Stimulated activated naive CD8-positive, alpha-beta T cell treated with anti-CD3 and anti-CD28 coated beads, Interleukin-15, amount 100 ng/mL, for 72 hours (primary cell): ENCODE results near the gene GRM8.

Experiments
- ATAC-seq: fragments of 150-1000 bp; cut with Tn5 transposase; 2 replicates; pipeline ENCODE4 v1.10.0; 2021; ENCODE audit warnings: mild to moderate bottlenecking, moderate library complexity
- DNase-seq, 2 donors: peaks; one replicate each; pipeline ENCODE4 v3.0.0; 2021 to 2022
- H3K27ac Mint-ChIP-seq, 2 donors: one replicate each; pipeline ENCODE4 v1.8.0; 2022; ENCODE audit warnings: mild to moderate bottlenecking in 2 of 2, mixed read lengths in 2 of 2, moderate library complexity in 2 of 2
- H3K27me3 Mint-ChIP-seq: one replicate; pipeline ENCODE4 v1.8.0; 2022; ENCODE audit warnings: mixed read lengths
- H3K4me1 Mint-ChIP-seq: one replicate; pipeline ENCODE4 v1.8.0; 2022; ENCODE audit warnings: mild to moderate bottlenecking, mixed read lengths
- H3K4me3 Mint-ChIP-seq, 2 donors: one replicate each; pipeline ENCODE4 v1.8.0; 2022; ENCODE audit warnings: mild to moderate bottlenecking in 2 of 2, mixed read lengths in 2 of 2, moderate library complexity in 1 of 2
- H3K9me3 Mint-ChIP-seq, 2 donors: one replicate each; pipeline ENCODE4 v1.8.0; 2022; ENCODE audit warnings: mixed read lengths in 2 of 2

The GRM8 gene

DNA sequence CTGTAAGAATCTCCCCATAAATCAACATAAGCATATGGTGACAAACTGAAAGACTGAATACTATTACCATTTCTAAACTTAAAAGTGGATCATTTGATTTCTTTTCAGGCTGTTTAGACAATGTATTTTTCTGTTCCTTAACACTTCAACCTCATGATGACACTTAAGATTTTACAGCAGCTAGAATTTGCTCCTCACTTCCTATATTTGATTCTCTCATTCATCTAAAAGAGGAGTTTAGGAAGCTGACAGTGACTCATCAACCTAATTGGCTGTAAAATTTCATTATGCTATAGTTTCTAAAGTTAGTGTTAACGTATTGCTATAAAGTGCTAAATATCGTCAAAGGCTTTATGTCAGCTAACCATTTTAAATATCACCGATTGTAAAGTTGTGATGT lies 478.7 kb downstream of the GRM8 start:
- Mint-ChIP-seq H3K9me3 (no peaks in the 10 kb centered on the region), H3K4me3 (no peak overlapping the region), H3K4me1 (no peaks in the 10 kb centered on the region), H3K27ac (no peak overlapping the region), H3K27me3 (no peaks in the 10 kb centered on the region)
- ATAC-seq (no peak), DNase-seq (no peak)

GRCh38 chr7:126768836-126769235 lies 483.9 kb downstream of the GRM8 start:
- no peak for ATAC-seq
- H3K4me3 Mint-ChIP-seq = no peak overlapping the region
- no peaks in the 10 kb centered on the region for H3K9me3 Mint-ChIP-seq
- no peaks in the 10 kb centered on the region for H3K27me3 Mint-ChIP-seq
- DNase-seq = no peak
- no peaks in the 10 kb centered on the region for H3K4me1 Mint-ChIP-seq
- no peak overlapping the region for H3K27ac Mint-ChIP-seq

- Mint-ChIP-seq H3K4me1 (no peaks in the 10 kb centered on the region), H3K4me3 (no peak overlapping the region), H3K27ac (no peak overlapping the region), H3K9me3 (no peaks in the 10 kb centered on the region), H3K27me3 (no peaks in the 10 kb centered on the region)
- no peak for DNase-seq
- no peak for ATAC-seq
Measured at GRCh38 chr7:126760914-126761577, 491.7 kb downstream of the GRM8 start.

DNA sequence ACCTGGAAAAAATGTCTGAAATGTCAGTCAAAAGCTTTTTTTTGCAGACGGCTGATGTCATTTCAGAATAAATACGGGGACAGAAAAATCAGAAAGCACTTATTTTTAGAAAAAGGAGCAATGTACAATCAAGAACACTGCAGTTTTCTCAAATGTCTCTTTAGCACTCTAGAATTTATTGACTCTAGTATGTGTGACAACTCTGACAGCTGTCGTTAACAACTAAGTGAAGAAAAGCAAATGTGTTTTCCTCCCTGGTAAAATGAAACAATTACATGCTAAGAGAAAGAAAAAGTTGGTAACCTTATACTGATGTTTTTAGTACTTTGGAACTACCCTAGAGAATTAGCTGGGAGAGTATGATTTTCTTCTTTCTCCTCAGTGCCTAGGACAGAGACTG lies 497.4 kb downstream of the GRM8 start:
- Mint-ChIP-seq H3K27me3 (no peaks in the 10 kb centered on the region), H3K9me3 (no peaks in the 10 kb centered on the region), H3K27ac (no peak overlapping the region), H3K4me3 (no peak overlapping the region), H3K4me1 (no peaks in the 10 kb centered on the region)
- ATAC-seq = no peak
- DNase-seq = no peak

- Mint-ChIP-seq H3K27ac (no peak overlapping the region), H3K9me3 (no peaks in the 10 kb centered on the region), H3K27me3 (no peaks in the 10 kb centered on the region), H3K4me1 (no peaks in the 10 kb centered on the region), H3K4me3 (no peak overlapping the region)
- ATAC-seq = no peak
- DNase-seq = no peak
Measured at GRCh38 chr7:126750207-126750911, 502.4 kb downstream of the GRM8 start.

DNA sequence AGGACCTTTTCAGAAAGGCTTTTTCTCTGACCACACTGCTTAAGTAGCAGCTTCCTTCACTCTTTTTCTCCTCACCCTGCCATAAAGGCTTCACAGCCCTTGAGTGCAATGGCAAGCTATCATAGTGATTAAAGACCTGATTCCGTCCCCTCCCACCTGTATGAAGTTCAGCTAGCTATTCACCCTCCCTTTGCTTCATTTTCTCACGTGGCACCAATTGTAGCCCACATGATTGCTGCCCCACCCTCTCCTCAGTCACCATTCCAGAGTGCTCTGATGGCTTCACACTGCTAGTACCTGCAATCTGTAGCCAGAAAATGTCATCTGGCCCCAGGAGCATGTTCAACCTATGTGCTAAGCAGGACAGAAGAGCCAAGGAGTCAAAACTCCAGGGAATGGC lies 523.8 kb downstream of the GRM8 start:
- ATAC-seq (no peak), DNase-seq (no peak)
- H3K9me3 Mint-ChIP-seq = peaks cover 0 to 7% of the 10 kb centered on the region in 2 donors
- H3K4me1 Mint-ChIP-seq = no peaks in the 10 kb centered on the region
- no peak overlapping the region for H3K27ac Mint-ChIP-seq
- no peak overlapping the region for H3K4me3 Mint-ChIP-seq
- no peaks in the 10 kb centered on the region for H3K27me3 Mint-ChIP-seq

- Mint-ChIP-seq H3K4me1 (no peaks in the 10 kb centered on the region), H3K27ac (no peak overlapping the region), H3K4me3 (no peak overlapping the region), H3K9me3 (peaks cover 0 to 7% of the 10 kb centered on the region in 2 donors), H3K27me3 (no peaks in the 10 kb centered on the region)
- DNase-seq = no peak
- ATAC-seq = peak; percentile 62
Measured at GRCh38 chr7:126727930-126728391, 524.8 kb downstream of the GRM8 start.

DNA sequence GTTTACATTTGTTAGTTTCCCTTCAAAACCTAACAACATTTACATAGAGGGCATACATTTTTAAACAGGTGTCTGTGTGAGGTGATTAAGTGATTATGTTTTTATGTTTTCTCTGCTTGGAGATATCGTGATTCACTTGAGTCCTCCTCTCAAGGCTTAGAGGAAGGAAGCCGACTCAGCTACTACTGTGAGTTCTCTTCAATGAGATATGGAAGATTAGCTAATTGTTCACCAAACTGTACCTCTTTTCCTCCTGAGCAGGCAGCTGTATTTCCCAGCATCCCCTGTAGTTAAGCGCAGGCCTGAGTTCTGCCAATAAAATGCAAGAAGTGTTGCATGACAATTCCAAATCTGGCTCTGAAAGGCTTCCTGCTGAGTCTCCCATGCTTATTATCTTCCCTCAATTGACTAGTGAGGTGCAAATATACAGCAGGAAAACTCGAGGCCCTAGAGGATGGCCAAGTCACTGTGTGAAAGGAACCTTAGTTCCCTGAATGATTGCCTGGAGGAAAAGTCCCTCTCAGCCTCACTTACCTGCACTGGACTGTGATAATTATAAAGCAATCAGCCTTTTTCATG lies 528.7 kb downstream of the GRM8 start:
- H3K4me1 Mint-ChIP-seq = no peaks in the 10 kb centered on the region
- H3K9me3 Mint-ChIP-seq = peaks cover 0 to 7% of the 10 kb centered on the region in 2 donors
- H3K27me3 Mint-ChIP-seq = no peaks in the 10 kb centered on the region
- H3K4me3 Mint-ChIP-seq = no peak overlapping the region
- DNase-seq (no peak), ATAC-seq (no peak)
- no peak overlapping the region for H3K27ac Mint-ChIP-seq

DNA sequence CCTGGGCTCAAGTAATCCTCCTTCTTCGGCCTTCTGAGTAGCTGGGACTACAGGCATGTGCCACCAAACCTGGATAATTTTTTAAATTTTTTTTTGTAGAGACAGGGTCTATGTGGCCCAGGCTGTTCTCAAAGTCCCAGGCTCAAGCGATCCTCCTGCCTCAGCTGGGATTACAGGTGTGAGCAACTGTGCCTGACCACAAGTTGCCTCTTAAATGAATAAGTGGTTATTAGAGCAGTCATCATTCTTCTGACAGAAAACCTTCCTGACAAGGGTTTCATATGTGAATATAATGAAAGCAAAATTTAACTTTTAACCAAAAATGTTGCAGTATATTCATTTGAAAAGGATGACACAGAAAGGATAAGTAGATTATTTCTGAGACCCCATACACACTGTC lies 532.5 kb downstream of the GRM8 start:
- DNase-seq (no peak), ATAC-seq (no peak)
- no peaks in the 10 kb centered on the region for H3K27me3 Mint-ChIP-seq
- H3K9me3 Mint-ChIP-seq = no peaks in the 10 kb centered on the region
- no peak overlapping the region for H3K27ac Mint-ChIP-seq
- no peaks in the 10 kb centered on the region for H3K4me1 Mint-ChIP-seq
- H3K4me3 Mint-ChIP-seq = no peak overlapping the region

- no peak overlapping the region for H3K4me3 Mint-ChIP-seq
- DNase-seq (no peak), ATAC-seq (no peak)
- no peaks in the 10 kb centered on the region for H3K27me3 Mint-ChIP-seq
- H3K4me1 Mint-ChIP-seq = no peaks in the 10 kb centered on the region
- no peak overlapping the region for H3K27ac Mint-ChIP-seq
- H3K9me3 Mint-ChIP-seq = no peaks in the 10 kb centered on the region
Measured at GRCh38 chr7:126718419-126718818, 534.3 kb downstream of the GRM8 start.

DNA sequence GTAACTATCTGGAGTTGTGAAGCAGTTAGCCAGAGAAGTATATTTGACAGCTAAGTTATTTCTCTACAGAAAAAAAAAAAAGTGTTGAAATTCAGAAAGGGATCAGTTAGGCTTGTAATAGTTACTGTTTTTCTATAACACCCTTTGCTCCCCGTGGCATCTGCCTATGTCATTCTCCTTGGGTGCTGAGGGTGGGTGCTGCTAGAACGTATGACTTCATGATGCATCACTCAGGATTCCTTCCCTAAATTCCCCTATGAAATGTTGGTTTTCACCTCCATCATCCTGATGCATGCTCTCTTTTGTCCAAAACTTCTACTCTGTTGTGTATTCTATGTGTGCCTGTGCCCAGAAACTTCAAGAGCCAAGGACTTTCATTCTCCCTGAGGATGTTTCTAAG lies 536.4 kb downstream of the GRM8 start:
- H3K4me1 Mint-ChIP-seq = no peaks in the 10 kb centered on the region
- no peaks in the 10 kb centered on the region for H3K27me3 Mint-ChIP-seq
- H3K4me3 Mint-ChIP-seq = no peak overlapping the region
- no peak for DNase-seq
- H3K27ac Mint-ChIP-seq = no peak overlapping the region
- no peak for ATAC-seq
- H3K9me3 Mint-ChIP-seq = peaks cover 4 to 5% of the 10 kb centered on the region in 2 donors

GRCh38 chr7:126715076-126715475 lies 537.7 kb downstream of the GRM8 start:
- DNase-seq (no peak), ATAC-seq (no peak)
- Mint-ChIP-seq H3K27me3 (no peaks in the 10 kb centered on the region), H3K4me1 (no peaks in the 10 kb centered on the region), H3K27ac (no peak overlapping the region), H3K9me3 (peaks cover 4 to 5% of the 10 kb centered on the region in 2 donors), H3K4me3 (no peak overlapping the region)

DNA sequence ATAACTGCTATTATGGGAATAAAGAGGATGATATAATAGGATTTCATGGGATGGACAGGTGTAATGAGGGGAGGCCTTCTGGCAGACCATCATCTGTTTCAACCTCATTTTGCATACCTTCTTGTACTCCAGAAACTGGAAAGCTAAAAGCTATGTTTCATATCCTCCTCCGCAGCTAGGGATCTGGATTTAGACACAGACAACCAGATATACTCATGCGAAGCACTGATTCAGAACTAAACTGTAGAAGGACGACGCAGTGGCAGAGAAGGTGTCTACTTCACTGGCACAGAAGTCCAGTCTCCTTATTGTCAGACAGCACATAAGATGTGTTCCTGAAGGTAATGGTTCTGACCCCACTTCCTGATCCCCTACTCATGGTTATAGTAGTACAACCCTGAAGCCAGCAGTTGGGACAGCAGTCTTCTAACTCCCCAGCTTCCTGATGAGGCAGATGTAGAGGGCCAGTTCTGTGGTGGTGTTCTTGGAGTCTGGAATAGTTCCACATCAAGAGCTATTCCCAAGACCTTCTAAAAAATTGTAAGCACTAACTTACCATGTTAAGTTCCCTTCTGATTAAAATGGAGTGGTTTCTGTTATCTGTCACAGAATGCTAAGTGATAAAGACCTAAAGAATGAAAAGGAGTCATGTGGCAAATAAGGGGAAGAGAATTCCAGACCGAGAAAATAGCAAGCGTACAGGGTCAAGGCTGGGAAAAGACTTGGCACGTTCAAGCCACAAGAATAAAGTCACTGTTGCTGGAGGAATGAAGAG lies 550.3 kb downstream of the GRM8 start:
- DNase-seq (no peak), ATAC-seq (no peak)
- Mint-ChIP-seq H3K9me3 (peaks cover 0 to 5% of the 10 kb centered on the region in 2 donors), H3K27ac (peak overlapping the region in 1 of 2 donors; percentile 73), H3K4me3 (no peak overlapping the region), H3K4me1 (no peaks in the 10 kb centered on the region), H3K27me3 (no peaks in the 10 kb centered on the region)

GRCh38 chr7:126700807-126701604 lies 551.7 kb downstream of the GRM8 start:
- Mint-ChIP-seq H3K9me3 (peaks cover 0 to 5% of the 10 kb centered on the region in 2 donors), H3K27me3 (no peaks in the 10 kb centered on the region), H3K27ac (no peak overlapping the region), H3K4me1 (no peaks in the 10 kb centered on the region), H3K4me3 (no peak overlapping the region)
- DNase-seq = peak; percentile 13 to 68
- ATAC-seq = peak; percentile 99

DNA sequence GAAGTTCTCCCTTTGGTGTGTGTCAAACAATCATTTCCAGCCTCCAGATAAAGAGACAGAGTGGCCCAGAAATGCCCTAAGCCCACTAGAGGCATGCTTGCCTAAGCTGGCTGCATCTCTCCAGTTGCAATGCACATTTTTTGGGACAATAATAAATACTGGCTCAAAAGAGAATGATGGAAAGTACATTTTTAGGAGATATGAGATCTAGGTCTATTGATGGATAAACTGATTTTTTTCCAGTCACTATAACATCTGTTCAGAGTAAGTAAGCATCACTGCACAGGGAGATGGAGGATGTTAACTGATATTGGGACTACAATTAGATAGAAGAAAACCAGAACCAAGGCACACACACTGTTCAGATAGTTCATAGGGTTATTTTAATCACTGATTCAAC lies 553.0 kb downstream of the GRM8 start:
- H3K27ac Mint-ChIP-seq = no peak overlapping the region
- H3K4me1 Mint-ChIP-seq = no peaks in the 10 kb centered on the region
- H3K4me3 Mint-ChIP-seq = no peak overlapping the region
- no peaks in the 10 kb centered on the region for H3K27me3 Mint-ChIP-seq
- no peak for DNase-seq
- peaks cover 0 to under 1% of the 10 kb centered on the region in 2 donors for H3K9me3 Mint-ChIP-seq
- no peak for ATAC-seq
